Tibial artery (tissue), 4 donors: ENCODE measurements around the gene ACTG2.

ENCODE experiments used
- DNase-seq, 2 donors: peaks; one replicate each; pipeline ENCODE4 v3.0.0-alpha.2; 2019
- H3K27ac ChIP-seq, 2 donors: fragments of 200-600 bp; sonication (generic) in 1 of 2; 1 replicate in 1 of 2; 2 replicates in 1 of 2; pipeline ENCODE4 v1.5.1; 2018 to 2019; ENCODE audit warnings: mild to moderate bottlenecking in 1 of 2
- H3K27me3 ChIP-seq, 2 donors: fragments of 200-600 bp; sonication (generic) in 1 of 2; one replicate each; pipeline versions ENCODE4 v1.5.1 to v1.6.0; 2016 to 2019
- H3K36me3 ChIP-seq, 3 donors: fragments of 200-600 bp; sonication (generic) in 2 of 3; one replicate each; pipeline ENCODE4 v1.5.1; 2016 to 2019; ENCODE audit warnings: mild to moderate bottlenecking in 2 of 3
- H3K4me1 ChIP-seq, 4 donors: fragments of 200-600 bp; sonication (generic) in 2 of 4; 1 replicate in 3 of 4; 2 replicates in 1 of 4; pipeline ENCODE4 v1.5.1; 2016 to 2019
- H3K4me3 ChIP-seq, 2 donors: fragments of 200-600 bp; sonication (generic) in 1 of 2; 1 replicate in 1 of 2; 2 replicates in 1 of 2; pipeline ENCODE4 v1.5.1; 2018 to 2019; ENCODE audit warnings: mild to moderate bottlenecking in 2 of 2
- H3K9me3 ChIP-seq, 3 donors: fragments of 200-600 bp; sonication (generic) in 1 of 3; one replicate each; pipeline ENCODE4 v1.5.1; 2016 to 2019
- CTCF ChIP-seq, 2 experiments: fragments of 200-600 bp in 1 of 2; fragments of 450-650 bp in 1 of 2; IDR thresholded peaks; one replicate each; pipeline ENCODE4 v1.5.1; 2017 to 2019; ENCODE audit warnings: antibody characterized with exemption in 2 of 2, mild to moderate bottlenecking in 1 of 2, moderate library complexity in 1 of 2
- intact Hi-C: fragments of 100-400 bp; cut with DNase I; formaldehyde crosslinking; loops from one replicate; pipeline ENCODE4 v1.15.0; 2023; ENCODE audit warnings: low total_unique reads

ACTG2 gene

GRCh38 chr2:73919596-73920228, 26.9 kb downstream of the ACTG2 start:
- intact Hi-C loops = loop anchor here (10.0 kb wide), 1 partner anchor 95 kb away; the partner anchor contains the start of gene STAMBP
- peaks cover 38 to 47% (median 42%) of the 10 kb centered on the region in 3 donors for H3K36me3 ChIP-seq
- H3K4me3 ChIP-seq = no peak overlapping the region
- DNase-seq = no peak
- H3K27me3 ChIP-seq = no peaks in the 10 kb centered on the region
- H3K4me1 ChIP-seq = no peaks in the 10 kb centered on the region
- no peak overlapping the region for H3K27ac ChIP-seq
- no peaks in the 10 kb centered on the region for H3K9me3 ChIP-seq
- TF ChIP-seq CTCF (IDR thresholded peaks at IDR 0.05) = no peak

- H3K36me3 ChIP-seq = peaks cover 27 to 36% (median 32%) of the 10 kb centered on the region in 3 donors
- peak in 1 of 2 experiments; percentile 25 for TF ChIP-seq CTCF (IDR thresholded peaks at IDR 0.05)
- peak overlapping the region in 1 of 2 donors; percentile 39 for H3K27ac ChIP-seq
- DNase-seq = no peak
- no peaks in the 10 kb centered on the region for H3K9me3 ChIP-seq
- no peaks in the 10 kb centered on the region for H3K27me3 ChIP-seq
- no peak overlapping the region for H3K4me3 ChIP-seq
- intact Hi-C loops = loop anchor here (10.0 kb wide), 1 partner anchor 96 kb away; the partner anchor contains the start of gene STAMBP
- H3K4me1 ChIP-seq = peaks cover 0 to 2% (median under 1%) of the 10 kb centered on the region in 4 donors
Measured at GRCh38 chr2:73920577-73921545, 28.1 kb downstream of the ACTG2 start.

- no peak overlapping the region for H3K4me3 ChIP-seq
- DNase-seq = no peak
- peaks cover 22 to 28% (median 26%) of the 10 kb centered on the region in 3 donors for H3K36me3 ChIP-seq
- no peaks in the 10 kb centered on the region for H3K27me3 ChIP-seq
- H3K27ac ChIP-seq = peak overlapping the region in 1 of 2 donors; percentile 39
- no peaks in the 10 kb centered on the region for H3K9me3 ChIP-seq
- intact Hi-C loops = loop anchor here (10.0 kb wide), 1 partner anchor 97 kb away; the partner anchor contains the start of gene STAMBP
- TF ChIP-seq CTCF (IDR thresholded peaks at IDR 0.05) = no peak
- H3K4me1 ChIP-seq = peaks cover 0 to 6% (median 2%) of the 10 kb centered on the region in 4 donors
Measured at GRCh38 chr2:73921581-73921980, 28.8 kb downstream of the ACTG2 start.

GRCh38 chr2:73922681-73923080, 29.9 kb downstream of the ACTG2 start:
- no peak for TF ChIP-seq CTCF (IDR thresholded peaks at IDR 0.05)
- Histone ChIP-seq H3K27ac (no peak overlapping the region), H3K36me3 (peaks cover 11 to 17% (median 17%) of the 10 kb centered on the region in 3 donors), H3K27me3 (no peaks in the 10 kb centered on the region), H3K9me3 (no peaks in the 10 kb centered on the region), H3K4me3 (no peak overlapping the region), H3K4me1 (peaks cover 0 to 11% (median 5%) of the 10 kb centered on the region in 4 donors)
- no peak for DNase-seq
- intact Hi-C loops = loop anchor here (10.0 kb wide), 1 partner anchor 98 kb away; the partner anchor contains the start of gene STAMBP

GRCh38 chr2:73925033-73925704, 32.4 kb downstream of the ACTG2 start:
- H3K36me3 ChIP-seq = no peaks in the 10 kb centered on the region
- no peaks in the 10 kb centered on the region for H3K9me3 ChIP-seq
- no peaks in the 10 kb centered on the region for H3K27me3 ChIP-seq
- H3K4me1 ChIP-seq = peaks cover 0 to 36% (median 28%) of the 10 kb centered on the region in 4 donors
- H3K4me3 ChIP-seq = no peak overlapping the region
- DNase-seq = no peak
- intact Hi-C loops = loop anchor here (5.0 to 10.0 kb wide), 2 partner anchors 77 to 100 kb away; partner anchors contain the start of gene STAMBP
- H3K27ac ChIP-seq = no peak overlapping the region
- TF ChIP-seq CTCF (IDR thresholded peaks at IDR 0.05) = no peak
